GM12875 (cell line): ENCODE data around the gene IQCE.

Experiments
- H3K4me3 ChIP-seq: one replicate; pipeline ENCODE4 v1.5.1; 2011; ENCODE audit warnings: low read depth, low read length, control low read depth
- TF ChIP-seq, protein P1 (sequence below): IDR thresholded peaks from 2 replicates; pipeline ENCODE4 v1.5.1; 2011; ENCODE audit warnings: low read depth, mild to moderate bottlenecking, control low read depth, inconsistent platforms, low read length, moderate library complexity, borderline replicate concordance; ENCODE audit not compliant: insufficient read depth

The IQCE gene

DNA sequence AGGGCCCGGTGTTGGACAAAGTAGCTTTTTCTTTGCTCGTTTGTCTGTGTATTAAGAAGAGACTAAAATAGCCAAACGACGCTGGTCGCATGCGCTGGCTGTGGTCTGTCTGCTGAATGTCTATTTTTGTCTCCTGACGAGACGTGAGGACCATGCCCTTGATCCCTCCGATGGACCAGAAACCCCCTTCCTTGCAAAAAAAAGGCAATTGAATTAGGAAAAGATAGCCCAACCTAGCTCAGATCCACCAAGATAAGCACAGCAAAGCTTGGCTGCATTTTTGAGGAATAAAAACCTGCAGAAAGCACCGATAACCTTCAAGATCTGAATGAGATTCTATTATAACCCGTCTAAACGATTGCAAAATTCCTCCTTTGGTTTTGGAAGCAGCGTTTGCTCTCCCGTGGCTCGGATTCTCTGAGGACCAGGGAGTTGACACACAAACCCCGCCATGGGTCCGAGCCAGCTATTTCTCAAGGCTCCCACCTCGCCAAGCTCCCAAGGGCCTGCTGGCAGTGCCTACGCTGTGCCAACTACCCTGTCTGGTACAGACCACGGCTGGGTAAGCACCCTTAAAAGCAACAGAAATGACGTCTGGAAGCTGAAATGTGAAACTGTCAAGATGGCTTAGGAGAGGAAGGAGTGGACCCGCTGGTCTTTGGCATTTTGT lies 55.3 kb downstream of the IQCE start:
- no peak overlapping the region for H3K4me3 ChIP-seq
- TF ChIP-seq, protein P1, sequence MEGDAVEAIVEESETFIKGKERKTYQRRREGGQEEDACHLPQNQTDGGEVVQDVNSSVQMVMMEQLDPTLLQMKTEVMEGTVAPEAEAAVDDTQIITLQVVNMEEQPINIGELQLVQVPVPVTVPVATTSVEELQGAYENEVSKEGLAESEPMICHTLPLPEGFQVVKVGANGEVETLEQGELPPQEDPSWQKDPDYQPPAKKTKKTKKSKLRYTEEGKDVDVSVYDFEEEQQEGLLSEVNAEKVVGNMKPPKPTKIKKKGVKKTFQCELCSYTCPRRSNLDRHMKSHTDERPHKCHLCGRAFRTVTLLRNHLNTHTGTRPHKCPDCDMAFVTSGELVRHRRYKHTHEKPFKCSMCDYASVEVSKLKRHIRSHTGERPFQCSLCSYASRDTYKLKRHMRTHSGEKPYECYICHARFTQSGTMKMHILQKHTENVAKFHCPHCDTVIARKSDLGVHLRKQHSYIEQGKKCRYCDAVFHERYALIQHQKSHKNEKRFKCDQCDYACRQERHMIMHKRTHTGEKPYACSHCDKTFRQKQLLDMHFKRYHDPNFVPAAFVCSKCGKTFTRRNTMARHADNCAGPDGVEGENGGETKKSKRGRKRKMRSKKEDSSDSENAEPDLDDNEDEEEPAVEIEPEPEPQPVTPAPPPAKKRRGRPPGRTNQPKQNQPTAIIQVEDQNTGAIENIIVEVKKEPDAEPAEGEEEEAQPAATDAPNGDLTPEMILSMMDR, result no peak

DNA sequence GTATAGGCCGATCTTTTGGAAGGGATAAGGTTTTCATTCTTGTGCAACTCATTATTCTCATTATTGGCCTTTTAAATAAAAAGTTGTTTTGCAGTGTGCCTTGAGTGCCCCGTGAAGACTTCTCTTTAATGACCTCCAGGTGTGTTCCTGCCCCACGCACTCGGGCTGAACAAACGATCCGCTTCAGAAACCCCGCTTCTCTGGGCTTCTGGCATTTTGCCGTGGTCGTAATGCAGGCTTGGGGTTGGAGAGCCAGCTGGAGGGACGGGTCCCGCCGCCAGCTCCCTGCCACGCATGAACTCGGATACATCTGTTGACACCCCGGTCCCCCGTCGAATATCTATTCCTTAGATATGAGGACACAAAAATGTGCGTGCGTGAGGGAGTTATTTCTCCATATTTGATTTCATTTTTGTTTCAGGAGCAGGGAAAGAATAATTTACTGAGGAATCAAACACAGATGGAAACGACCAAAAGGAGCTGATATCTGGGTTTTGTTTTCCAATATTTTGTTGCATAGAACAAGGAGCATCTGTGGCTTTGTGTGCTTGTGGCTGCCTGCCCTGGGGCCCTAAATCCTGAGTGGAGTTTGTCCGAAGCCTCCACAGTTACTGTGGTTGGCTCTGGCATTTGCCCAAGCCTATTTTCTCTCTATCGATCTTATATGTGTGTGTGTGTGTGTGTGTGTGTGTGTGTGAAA lies 56.0 kb downstream of the IQCE start:
- no peak overlapping the region for H3K4me3 ChIP-seq
- TF ChIP-seq, protein P1, result no peak

DNA sequence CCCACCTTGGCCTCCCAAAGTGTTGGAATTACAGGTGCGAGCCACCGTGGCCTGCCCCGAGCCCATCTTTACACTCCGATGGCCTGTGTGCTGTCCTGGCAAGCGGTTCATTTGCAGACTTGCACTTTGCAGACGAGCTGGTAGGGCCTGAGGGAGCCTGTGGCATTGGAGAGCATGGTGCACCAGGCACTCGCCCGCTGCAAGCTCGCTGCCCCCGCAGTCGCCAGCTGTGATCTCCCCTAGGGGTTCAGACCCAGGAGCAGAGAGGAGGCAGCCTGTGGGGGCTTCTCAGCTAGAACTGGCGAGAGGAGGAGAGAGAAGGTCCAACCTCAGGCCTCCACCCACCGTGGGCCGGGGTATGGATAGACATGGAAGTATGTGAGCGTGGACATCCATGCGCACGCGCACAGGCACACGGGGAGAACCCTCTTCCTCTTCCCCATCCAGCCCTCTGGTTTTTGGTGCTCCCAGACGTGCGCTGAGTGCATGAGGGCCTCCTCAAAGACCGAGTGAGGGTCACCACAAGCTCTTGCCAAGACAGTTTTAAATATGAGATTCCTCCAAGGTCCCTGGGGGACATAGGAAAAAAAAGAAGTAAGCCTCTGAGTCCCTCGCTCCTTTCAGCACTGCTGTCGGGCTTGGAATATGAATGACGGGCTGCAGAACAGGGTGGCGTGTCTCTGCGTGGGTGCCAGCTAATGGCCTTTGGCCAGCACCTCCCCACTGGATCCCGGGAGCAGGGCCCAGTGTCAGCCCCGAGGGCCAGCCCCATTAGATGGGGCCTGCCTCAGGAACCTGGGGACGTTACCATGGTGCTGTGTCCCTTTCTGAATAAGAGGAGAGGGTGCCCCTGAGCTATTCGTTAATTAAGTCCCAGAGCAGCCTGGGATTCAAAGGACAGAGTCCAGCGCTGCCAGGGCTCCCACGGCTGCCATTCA lies 57.9 kb downstream of the IQCE start:
- TF ChIP-seq, protein P1, result no peak
- no peak overlapping the region for H3K4me3 ChIP-seq

DNA sequence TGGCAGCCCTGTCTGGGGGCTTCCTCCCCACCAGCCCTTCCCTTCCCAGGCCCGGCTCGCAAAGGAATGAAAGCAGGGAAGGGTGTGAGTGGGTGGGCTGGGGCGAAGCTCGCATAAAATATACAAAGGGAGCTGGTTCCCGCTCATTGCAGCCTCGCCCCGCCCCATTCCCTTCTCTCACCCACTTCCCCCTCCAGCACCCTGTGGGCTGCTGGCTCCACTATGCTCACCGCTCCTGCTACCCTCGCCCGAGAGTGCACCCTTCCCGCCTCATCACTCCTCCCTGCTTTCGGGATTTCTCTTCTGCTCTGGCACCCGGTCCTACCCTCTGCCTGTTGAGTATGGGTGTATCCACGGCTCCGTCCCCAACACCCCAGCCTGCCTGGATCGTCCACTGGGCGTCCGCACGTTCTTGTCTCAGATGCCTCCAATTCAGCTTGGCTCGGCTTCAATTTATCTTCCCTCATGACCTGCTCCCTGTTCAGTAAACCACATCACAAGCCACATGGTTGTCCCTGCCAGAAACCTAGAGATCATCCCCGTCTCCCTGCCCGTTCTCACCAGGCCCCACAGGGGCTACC lies 58.6 kb downstream of the IQCE start:
- TF ChIP-seq, protein P1, result no peak
- H3K4me3 ChIP-seq, result no peak overlapping the region

DNA sequence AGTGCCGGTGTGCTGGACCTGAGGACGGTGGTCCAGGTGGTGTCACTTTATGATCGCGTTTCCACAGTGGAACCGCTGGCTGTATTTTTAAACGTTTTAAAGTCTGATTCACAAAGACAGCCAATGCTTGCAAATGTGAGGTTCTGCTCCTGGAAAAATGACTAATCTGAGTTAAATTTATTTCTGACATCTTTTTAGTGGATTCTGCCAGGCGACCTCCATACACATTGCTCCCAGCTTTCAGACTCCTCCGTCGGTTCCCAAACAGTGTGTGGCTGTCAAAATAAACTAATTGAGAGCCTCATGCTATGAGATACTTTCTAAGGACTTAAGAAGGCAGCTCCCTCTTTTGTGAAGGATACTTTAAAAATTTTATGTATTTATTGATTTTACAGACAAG lies 60.3 kb downstream of the IQCE start:
- TF ChIP-seq, protein P1, result no peak
- no peak overlapping the region for H3K4me3 ChIP-seq

DNA sequence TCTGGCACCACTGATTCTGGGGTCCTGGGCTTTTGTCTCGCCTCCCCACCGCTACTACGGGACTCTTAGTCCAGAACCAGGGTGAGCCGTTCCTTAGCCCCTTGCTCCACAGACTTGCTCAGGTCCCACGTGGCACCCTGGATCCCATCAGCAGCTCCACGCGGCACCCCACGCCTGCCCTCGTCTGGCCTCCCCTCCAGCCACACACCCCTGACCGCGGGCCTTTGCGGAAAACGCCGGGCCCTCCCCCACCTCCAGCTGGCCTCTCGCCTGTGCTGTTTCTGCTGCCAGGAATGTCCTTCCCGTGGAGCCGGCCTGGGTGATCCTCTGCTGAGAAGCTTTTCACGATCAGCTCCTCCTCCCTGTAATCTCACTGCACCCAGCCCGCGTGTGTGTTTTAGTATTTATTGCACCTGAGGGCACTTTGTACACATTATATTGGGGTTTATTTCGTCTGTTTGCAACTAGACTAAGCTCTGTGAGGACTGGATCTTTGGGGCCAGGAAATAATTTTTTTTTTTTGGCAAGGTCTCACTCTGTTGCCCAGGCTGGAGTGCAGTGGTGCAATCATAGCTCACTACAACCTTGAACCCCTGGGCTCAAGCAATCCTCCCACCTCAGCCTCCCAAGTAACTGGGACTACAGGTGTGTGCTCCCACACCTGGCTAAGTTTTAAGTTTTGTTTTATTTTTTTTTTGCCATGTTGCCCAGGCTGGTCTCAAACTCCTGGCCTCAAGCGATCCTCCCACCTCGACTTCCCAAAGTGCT lies 62.5 kb downstream of the IQCE start:
- H3K4me3 ChIP-seq, result no peak overlapping the region
- TF ChIP-seq, protein P1, result no peak
